B cell (primary cell): Measurements from ENCODE around the gene CDK5RAP1.

ENCODE experiments used
- EZH2 ChIP-seq: IDR thresholded peaks from 2 replicates; pipeline ENCODE4 v1.6.1; 2012; ENCODE audit warnings: borderline replicate concordance, low read depth, mild to moderate bottlenecking, moderate library complexity, low read length; ENCODE audit not compliant: insufficient read depth, poor library complexity, severe bottlenecking
- TF ChIP-seq, protein P1 (sequence below): fragments of 200-600 bp; IDR thresholded peaks from one replicate; pipeline ENCODE4 v1.8.0; 2022; ENCODE audit warnings: antibody characterized with exemption, mild to moderate bottlenecking

DNA sequence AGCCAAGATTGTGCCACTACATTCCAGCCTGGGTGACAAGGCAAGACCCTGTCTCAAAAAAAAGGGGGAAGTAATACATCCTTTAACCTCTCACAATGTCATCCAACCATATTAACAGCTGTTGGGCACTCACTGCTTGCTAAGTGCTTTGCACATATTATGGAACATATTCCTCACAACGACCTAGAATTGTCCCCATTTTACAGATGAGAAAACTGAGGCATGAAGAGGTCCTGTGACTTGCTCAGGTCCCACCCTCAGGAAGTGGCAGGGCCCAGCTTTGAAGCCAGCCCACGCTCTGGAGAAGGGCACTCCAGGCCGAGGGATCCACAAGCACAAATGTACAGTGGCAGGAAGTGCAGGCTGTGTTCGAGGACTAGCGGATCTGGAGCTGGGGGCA is 85.0 kb downstream of the CDK5RAP1 start:
- TF ChIP-seq, protein P1, sequence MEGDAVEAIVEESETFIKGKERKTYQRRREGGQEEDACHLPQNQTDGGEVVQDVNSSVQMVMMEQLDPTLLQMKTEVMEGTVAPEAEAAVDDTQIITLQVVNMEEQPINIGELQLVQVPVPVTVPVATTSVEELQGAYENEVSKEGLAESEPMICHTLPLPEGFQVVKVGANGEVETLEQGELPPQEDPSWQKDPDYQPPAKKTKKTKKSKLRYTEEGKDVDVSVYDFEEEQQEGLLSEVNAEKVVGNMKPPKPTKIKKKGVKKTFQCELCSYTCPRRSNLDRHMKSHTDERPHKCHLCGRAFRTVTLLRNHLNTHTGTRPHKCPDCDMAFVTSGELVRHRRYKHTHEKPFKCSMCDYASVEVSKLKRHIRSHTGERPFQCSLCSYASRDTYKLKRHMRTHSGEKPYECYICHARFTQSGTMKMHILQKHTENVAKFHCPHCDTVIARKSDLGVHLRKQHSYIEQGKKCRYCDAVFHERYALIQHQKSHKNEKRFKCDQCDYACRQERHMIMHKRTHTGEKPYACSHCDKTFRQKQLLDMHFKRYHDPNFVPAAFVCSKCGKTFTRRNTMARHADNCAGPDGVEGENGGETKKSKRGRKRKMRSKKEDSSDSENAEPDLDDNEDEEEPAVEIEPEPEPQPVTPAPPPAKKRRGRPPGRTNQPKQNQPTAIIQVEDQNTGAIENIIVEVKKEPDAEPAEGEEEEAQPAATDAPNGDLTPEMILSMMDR: no peak
- TF ChIP-seq EZH2: no peak
